GM18508 (cell line): ENCODE results near the gene FMN1.
A peak's percentile ranks its signal among the peaks of the same experiment; 100 is the strongest.

ENCODE experiments used
- ATAC-seq: cut with Tn5 transposase; IDR thresholded peaks from one replicate; pipeline ENCODE4 v1.9.1; 2021; ENCODE audit warnings: moderate number of reproducible peaks; ENCODE audit not compliant: insufficient read depth, unreplicated experiment

FMN1 gene

GRCh38 chr15:33201491-33202231, 7.1 kb upstream of the FMN1 start:
- peak; percentile 75 for ATAC-seq

GRCh38 chr15:33200903-33201302, 6.4 kb upstream of the FMN1 start:
- ATAC-seq, result no peak

DNA sequence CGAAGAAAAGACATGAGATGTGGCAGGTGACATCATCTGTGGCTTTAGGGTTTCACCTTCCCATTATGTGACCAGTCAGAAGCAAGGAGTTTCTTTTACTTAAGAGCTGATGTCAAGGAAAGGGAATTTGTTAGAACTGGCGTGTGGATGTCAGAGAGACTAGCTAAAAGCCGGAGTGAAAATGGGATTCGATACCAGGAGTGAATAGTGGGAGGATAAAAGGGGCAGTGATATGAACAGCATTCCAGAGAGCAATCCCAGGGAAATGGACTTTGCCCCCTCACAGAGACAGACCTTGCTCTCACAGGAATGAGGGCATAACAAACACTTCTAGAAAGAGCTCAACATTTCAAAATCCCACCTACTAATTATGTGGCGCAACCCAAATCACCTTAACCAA, 5.9 kb upstream of the FMN1 start:
- no peak for ATAC-seq

DNA sequence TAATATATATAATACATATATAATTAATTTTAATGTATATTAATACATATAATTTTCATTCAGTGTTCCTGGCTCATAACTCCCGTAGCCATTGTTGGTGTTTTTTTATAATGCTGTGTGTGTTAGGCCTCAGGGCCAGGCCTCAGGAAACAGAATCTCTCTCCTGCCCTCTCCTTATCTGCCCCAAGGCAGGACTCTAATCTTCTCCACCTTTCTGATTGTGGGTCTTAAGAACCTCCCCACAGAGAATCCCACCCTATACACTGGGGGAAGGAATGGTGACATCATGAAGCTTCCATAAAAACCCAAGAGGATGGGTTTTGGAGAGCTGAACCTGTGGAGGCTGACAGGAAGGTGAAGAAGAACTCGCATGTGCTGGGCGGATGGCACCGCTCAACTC, 4.0 kb upstream of the FMN1 start:
- no peak for ATAC-seq

GRCh38 chr15:33197636-33198035, 3.1 kb upstream of the FMN1 start:
- no peak for ATAC-seq

- ATAC-seq, result no peak
Measured at GRCh38 chr15:33194237-33194636, 277 bp downstream of the FMN1 start.

DNA sequence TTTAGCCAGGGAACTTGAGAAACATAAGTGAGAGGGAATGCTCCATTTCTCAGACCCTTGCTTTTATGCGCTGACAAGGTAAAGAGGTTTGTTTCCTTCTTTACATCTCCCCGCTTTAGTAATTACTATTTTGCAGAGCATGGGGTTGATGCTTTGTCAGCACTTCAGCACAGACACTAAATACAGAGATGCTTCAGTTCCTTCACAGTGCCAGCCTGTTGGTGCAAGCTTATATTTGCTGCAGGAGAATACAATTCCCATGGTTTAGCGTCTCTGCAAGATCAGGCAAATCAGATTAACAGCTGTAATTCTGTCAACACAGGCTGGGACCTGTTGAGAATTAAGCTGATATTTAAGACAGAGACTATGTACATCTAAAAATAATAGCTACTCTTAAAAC, 2.9 kb downstream of the FMN1 start:
- no peak for ATAC-seq

- no peak for ATAC-seq
Measured at GRCh38 chr15:33190539-33190938, 4.0 kb downstream of the FMN1 start.

GRCh38 chr15:33188641-33189257, 5.8 kb downstream of the FMN1 start:
- no peak for ATAC-seq

DNA sequence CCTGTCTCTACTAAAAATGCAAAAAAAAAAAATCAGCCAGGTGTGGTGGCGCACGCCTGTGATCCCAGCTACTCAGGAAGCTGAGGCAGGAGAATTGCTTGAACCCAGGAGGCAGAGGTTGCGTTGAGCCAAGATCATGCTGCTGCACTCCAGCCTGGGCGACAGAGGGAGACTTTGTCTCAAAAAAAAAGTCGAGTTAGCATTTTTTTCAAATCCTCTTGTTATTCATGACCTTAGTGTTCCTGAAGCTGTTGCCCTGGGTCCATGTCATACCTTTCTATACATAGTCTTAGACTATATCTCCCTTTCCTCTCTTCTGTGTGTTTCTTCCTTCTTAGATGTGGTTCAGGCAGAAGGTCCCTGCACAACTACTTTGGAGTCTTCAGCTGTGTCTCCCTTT, 6.4 kb downstream of the FMN1 start:
- ATAC-seq, result no peak

GRCh38 chr15:33183334-33183733, 11.2 kb downstream of the FMN1 start:
- ATAC-seq, result no peak

DNA sequence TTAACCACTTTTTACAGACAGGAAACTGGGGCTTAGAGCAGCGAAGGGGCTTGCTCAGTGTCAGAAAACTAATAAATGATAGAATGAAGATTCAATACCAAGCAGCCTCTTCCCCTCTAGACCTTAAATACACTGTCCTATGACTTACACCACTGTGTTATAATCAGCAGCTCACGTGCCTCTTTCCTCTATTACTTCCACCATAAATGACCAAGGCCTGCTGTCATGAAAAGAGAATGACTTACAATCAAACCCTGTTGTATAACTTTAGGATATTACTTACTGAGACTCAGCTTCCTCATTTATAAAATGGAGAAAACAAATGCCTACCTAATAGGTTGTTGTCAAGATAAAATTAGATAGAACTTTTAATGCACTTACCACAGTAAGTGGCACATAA, 11.6 kb downstream of the FMN1 start:
- ATAC-seq, result no peak

- ATAC-seq, result no peak
Measured at GRCh38 chr15:33182278-33182905, 12.1 kb downstream of the FMN1 start.

GRCh38 chr15:33179874-33180273, 14.6 kb downstream of the FMN1 start:
- ATAC-seq, result no peak

DNA sequence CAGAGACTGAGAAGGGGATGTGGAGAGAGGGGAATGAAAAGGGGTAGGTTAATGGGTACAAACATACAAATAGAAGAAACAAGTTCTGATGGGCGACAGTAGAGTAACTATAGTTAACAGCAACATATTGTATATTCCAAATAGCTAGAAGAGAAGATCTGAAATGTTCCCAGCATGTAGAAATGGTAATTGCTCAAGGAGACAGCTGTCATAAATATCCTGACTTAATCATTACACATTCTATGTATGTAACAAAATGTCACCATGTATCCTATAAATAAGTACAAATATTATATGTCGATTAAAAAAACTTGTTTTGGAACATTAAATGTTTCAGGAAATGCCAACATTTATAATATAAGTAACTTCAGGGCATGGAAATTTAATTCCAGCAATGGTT, 23.3 kb downstream of the FMN1 start:
- ATAC-seq, result no peak

GRCh38 chr15:33169625-33170024, 24.9 kb downstream of the FMN1 start:
- ATAC-seq, result no peak

DNA sequence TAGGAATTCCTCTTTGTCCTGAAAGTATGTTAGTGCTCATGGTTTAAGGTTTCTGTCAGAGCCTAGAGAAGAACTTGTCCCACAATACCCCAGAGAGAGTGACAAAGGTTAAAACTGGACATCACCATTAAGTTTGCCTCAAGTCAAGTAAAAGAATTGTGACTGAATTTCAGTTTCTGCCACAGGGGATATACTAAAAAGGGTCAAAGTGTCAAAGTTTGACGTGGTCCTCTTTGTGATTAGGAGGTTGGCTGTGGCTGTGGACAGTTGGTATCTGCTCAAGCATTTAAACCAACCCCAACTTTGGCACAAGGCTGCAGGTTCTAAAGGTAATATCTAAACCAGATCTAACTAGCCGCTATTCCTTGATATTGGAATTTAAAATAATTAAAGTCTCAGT, 26.1 kb downstream of the FMN1 start:
- no peak for ATAC-seq

DNA sequence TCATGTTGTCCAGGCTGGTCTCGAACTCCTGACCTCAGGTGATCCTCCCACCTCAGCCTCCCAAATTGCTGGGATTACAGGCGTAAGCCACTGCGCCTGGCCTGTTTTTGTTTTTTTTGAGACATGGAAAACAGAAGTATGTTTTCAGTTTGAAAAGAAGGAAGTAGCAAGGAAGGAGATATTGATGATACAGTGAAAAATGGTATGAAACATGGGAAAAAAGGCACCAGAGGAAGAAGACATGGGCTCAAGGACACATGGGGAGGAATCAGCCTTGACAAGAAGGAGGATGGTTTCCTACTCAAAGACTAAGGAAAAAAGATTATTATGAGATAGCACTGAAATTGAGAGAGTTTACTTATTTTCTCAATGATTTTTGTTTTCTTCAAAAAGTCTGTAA, 30.7 kb downstream of the FMN1 start:
- ATAC-seq, result no peak

DNA sequence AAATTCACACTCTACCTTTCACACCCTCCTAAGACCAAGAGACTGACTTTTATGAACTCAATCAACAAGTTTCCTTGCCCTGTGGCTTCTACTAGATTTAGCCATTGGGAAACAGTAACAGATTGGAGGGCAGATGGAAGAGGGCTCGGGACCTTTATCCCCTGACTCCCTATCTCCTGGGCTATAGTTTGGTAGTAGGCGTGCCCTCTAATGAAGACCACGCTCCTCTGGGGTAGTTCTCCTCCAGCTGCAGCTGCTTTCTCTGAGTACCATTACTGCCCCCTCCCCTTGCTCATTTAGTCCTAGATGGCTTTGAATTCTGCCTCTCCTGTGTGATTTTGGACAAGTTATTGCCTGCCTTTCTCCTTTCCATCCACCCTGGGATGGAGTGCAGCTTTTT, 33.3 kb downstream of the FMN1 start:
- ATAC-seq, result no peak

DNA sequence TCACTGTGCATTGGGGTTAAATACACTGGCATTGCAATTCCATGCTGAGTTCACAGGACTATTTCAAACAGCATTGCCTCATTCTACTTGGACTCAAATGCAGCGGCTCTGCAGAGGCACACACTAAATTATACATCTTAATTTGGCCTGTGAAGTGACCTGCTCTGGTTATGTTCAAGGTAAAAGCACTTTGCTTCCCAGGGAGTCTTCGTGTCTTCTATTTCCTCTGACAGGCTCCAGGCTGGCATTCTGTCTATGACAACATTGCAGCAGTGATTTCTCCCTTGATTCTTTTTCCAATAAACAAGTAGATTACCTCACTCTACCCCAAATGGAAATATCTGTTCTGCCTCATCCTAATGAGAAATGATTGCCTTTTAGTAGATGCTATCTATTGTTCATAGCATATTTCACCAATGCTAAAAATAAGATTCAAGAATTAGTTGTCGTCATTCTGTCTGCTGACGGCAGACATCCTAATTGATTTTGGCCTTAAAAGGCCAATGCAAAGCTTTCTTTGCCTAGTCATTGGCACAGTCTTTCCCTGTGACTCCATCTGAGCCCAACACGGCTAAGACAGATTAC, 33.8 kb downstream of the FMN1 start:
- ATAC-seq, result no peak

- ATAC-seq, result no peak
Measured at GRCh38 chr15:33159726-33160453, 34.6 kb downstream of the FMN1 start.
